NCI-H2107 (cell line): ENCODE data around the gene NF1.
"Not testable (repeated sequence)": the region's sequence is repeated elsewhere in the genome, so short reads cannot be mapped to it uniquely, and the experiment has no call there.

Source experiments
- DNase-seq: peaks from one replicate; lab custom pipeline; 2025; lab: John Stamatoyannopoulos, UW

The NF1 gene

GRCh38 chr17:31178951-31179350, 84.2 kb downstream of the NF1 start:
- DNase-seq: not testable (repeated sequence)

GRCh38 chr17:31195305-31195704, 100.5 kb downstream of the NF1 start:
- no peak for DNase-seq

- no peak for DNase-seq
Measured at GRCh38 chr17:31198026-31198425, 103.2 kb downstream of the NF1 start.

- not testable (repeated sequence) for DNase-seq
Measured at GRCh38 chr17:31198666-31199065, 103.9 kb downstream of the NF1 start.

- no peak for DNase-seq
Measured at GRCh38 chr17:31200287-31200686, 105.5 kb downstream of the NF1 start.

- no peak for DNase-seq
Measured at GRCh38 chr17:31202968-31203367, 108.2 kb downstream of the NF1 start.

GRCh38 chr17:31211352-31212012, 116.7 kb downstream of the NF1 start:
- no peak for DNase-seq

- peak; percentile 7 for DNase-seq
Measured at GRCh38 chr17:31216031-31216751, 121.4 kb downstream of the NF1 start.

GRCh38 chr17:31224366-31224765, 129.6 kb downstream of the NF1 start:
- no peak for DNase-seq

GRCh38 chr17:31225831-31226230, 131.1 kb downstream of the NF1 start:
- DNase-seq: no peak

- DNase-seq: no peak
Measured at GRCh38 chr17:31226373-31226772, 131.6 kb downstream of the NF1 start.

GRCh38 chr17:31226950-31227349, 132.2 kb downstream of the NF1 start:
- no peak for DNase-seq

- DNase-seq: no peak
Measured at GRCh38 chr17:31231852-31232251, 137.1 kb downstream of the NF1 start.

- no peak for DNase-seq
Measured at GRCh38 chr17:31235110-31235509, 140.3 kb downstream of the NF1 start.

- DNase-seq: no peak
Measured at GRCh38 chr17:31236137-31236536, 141.4 kb downstream of the NF1 start.

- no peak for DNase-seq
Measured at GRCh38 chr17:31236712-31237111, 141.9 kb downstream of the NF1 start.

- no peak for DNase-seq
Measured at GRCh38 chr17:31241116-31241515, 146.3 kb downstream of the NF1 start.

GRCh38 chr17:31248986-31249834, 154.4 kb downstream of the NF1 start:
- DNase-seq: no peak

GRCh38 chr17:31249835-31250141, 155.0 kb downstream of the NF1 start:
- DNase-seq: no peak

- no peak for DNase-seq
Measured at GRCh38 chr17:31250229-31250628, 155.5 kb downstream of the NF1 start.

GRCh38 chr17:31251105-31251969, 156.6 kb downstream of the NF1 start:
- no peak for DNase-seq

- DNase-seq: no peak
Measured at GRCh38 chr17:31251970-31252328, 157.2 kb downstream of the NF1 start.
